Skeletal muscle tissue (tissue), 4 donors: Measurements from ENCODE around the gene DLL3. TPM values are rescaled to one million over a fixed set of nuclear protein-coding genes. Genes with fewer than 3 reads are reported as not detected.
"Not testable (repeated sequence)": the region's sequence is repeated elsewhere in the genome, so short reads cannot be mapped to it uniquely, and the experiment has no call there.

ENCODE experiments used
- H3K27ac ChIP-seq: one replicate; pipeline ENCODE4 v1.7.0; 2013; ENCODE audit warnings: mild to moderate bottlenecking, low read depth, low read length, inconsistent platforms
- H3K27me3 ChIP-seq, 3 donors: one replicate each; pipeline ENCODE4 v1.7.0; 2013; ENCODE audit warnings: low read length in 3 of 3; ENCODE audit not compliant: control insufficient read depth in 3 of 3, insufficient read depth in 3 of 3
- H3K36me3 ChIP-seq, 3 donors: one replicate each; pipeline ENCODE4 v1.7.0; 2013; ENCODE audit warnings: low read length in 3 of 3; ENCODE audit not compliant: control insufficient read depth in 3 of 3, insufficient read depth in 3 of 3
- H3K4me1 ChIP-seq, 3 donors: one replicate each; pipeline ENCODE4 v1.7.0; 2013; ENCODE audit warnings: low read length in 3 of 3, mild to moderate bottlenecking in 3 of 3; ENCODE audit not compliant: control insufficient read depth in 3 of 3, insufficient read depth in 3 of 3
- H3K4me3 ChIP-seq, 3 donors: one replicate each; pipeline ENCODE4 v1.7.0; 2013; ENCODE audit warnings: low read length in 3 of 3
- H3K9ac ChIP-seq, 3 donors: one replicate each; pipeline ENCODE4 v1.7.0; 2013; ENCODE audit warnings: low read length in 3 of 3, mild to moderate bottlenecking in 3 of 3, moderate library complexity in 2 of 3, low read depth in 1 of 3
- H3K9me3 ChIP-seq, 3 donors: one replicate each; pipeline ENCODE4 v1.7.0; 2013; ENCODE audit warnings: low read length in 3 of 3; ENCODE audit not compliant: control insufficient read depth in 3 of 3
- total RNA-seq: library from RNA; depleted of rRNA; stranded (reverse); fragments of >200 nt; gene quantifications from one replicate; pipeline ENCODE4 v1.2.3, GENCODE V29; 2014
- donor health status: Osteomylitis.

Gene DLL3
- total RNA-seq, 1 donor from 2014 or later, result not detected

GRCh38 chr19:39471756-39472536 is 26.8 kb upstream of the DLL3 start:
- no peak overlapping the region for H3K9ac ChIP-seq
- no peak overlapping the region for H3K27ac ChIP-seq
- peaks cover 87 to 90% (median 88%) of the 10 kb centered on the region in 3 donors for H3K36me3 ChIP-seq
- H3K4me1 ChIP-seq, result peaks cover 0 to 4% (median 0%) of the 10 kb centered on the region in 3 donors
- no peak overlapping the region for H3K4me3 ChIP-seq
- no peaks in the 10 kb centered on the region for H3K27me3 ChIP-seq
- H3K9me3 ChIP-seq, result no peaks in the 10 kb centered on the region

DNA sequence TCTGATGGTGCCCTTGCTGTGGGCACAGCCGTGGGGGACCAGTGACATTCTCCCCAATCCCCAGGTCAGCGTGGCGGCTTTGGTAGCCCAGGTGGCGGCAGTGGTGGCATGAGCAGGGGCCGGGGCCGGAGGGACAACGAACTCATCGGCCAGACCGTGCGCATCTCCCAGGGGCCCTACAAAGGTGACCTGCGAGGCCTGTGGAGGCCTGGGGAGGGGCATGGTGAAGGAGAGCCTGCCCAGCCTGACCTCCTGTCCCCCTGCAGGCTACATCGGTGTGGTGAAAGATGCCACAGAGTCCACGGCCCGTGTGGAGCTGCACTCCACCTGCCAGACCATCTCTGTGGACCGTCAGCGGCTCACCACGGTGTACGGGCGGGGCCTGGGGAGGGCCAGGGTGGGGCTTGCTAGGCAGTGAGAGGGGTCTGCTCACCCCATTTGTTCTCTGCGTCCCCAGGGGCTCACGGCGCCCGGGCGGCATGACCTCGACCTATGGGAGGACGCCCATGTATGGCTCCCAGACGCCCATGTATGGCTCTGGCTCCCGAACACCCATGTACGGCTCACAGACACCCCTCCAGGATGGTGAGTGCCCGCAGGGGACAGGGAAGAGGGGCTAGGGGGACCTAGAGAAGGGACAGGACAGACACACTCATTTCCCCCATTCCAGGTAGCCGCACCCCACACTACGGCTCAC is 25.9 kb upstream of the DLL3 start:
- Histone ChIP-seq H3K27me3 (no peaks in the 10 kb centered on the region), H3K9ac (no peak overlapping the region), H3K4me3 (no peak overlapping the region), H3K9me3 (no peaks in the 10 kb centered on the region), H3K4me1 (peaks cover 0 to 4% (median 0%) of the 10 kb centered on the region in 3 donors), H3K27ac (no peak overlapping the region), H3K36me3 (peaks cover 80 to 83% (median 81%) of the 10 kb centered on the region in 3 donors)

DNA sequence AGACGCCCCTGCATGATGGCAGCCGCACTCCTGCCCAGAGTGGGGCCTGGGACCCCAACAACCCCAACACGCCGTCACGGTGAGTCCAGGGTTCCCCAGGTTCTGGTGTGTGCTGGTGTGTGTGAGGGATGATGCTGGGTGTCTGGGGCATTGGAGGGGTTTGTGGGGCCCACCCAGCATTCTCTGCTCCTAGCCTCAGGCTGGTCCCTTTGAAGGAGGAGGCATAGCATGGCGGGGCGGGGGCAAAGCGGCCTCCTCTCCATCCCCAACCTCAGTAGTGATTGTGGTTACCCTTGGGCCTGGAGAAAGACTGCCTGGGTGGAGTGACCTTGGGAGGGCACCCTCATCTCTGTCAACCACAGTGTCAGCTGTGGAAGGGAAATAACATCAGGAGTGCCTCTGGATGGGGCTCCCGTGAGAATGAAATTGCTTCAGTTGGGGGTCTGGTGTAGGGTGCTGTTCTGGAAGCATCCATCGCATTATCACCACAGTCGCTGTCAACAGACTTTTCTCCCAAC is 25.2 kb upstream of the DLL3 start:
- Histone ChIP-seq H3K36me3 (peaks cover 74 to 77% (median 75%) of the 10 kb centered on the region in 3 donors), H3K4me1 (peaks cover 0 to 4% (median 0%) of the 10 kb centered on the region in 3 donors), H3K27me3 (no peaks in the 10 kb centered on the region), H3K9me3 (no peaks in the 10 kb centered on the region), H3K27ac (no peak overlapping the region), H3K9ac (no peak overlapping the region), H3K4me3 (no peak overlapping the region)

DNA sequence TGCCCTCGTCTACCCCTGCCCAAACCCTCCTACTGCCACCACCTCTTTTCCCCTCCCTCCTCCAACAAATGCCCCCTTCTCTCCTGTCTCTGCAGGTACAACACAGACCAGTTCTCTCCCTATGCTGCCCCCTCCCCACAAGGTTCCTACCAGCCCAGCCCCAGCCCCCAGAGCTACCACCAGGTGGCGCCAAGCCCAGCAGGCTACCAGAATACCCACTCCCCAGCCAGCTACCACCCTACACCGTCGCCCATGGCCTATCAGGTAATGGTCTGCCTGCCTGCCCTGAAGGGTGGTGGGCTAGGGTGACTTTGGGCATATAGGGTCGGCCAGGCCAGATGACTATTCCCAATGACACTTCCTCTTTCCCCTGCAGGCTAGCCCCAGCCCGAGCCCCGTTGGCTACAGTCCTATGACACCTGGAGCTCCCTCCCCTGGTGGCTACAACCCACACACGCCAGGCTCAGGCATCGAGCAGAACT is 24.6 kb upstream of the DLL3 start:
- Histone ChIP-seq H3K4me1 (peaks cover 0 to 4% (median 0%) of the 10 kb centered on the region in 3 donors), H3K9me3 (no peaks in the 10 kb centered on the region), H3K27me3 (no peaks in the 10 kb centered on the region), H3K36me3 (peaks cover 67 to 70% (median 68%) of the 10 kb centered on the region in 3 donors), H3K4me3 (no peak overlapping the region), H3K9ac (peak overlapping the region in 1 of 3 donors; percentile 16), H3K27ac (no peak overlapping the region)

- H3K9ac ChIP-seq, result no peak overlapping the region
- no peaks in the 10 kb centered on the region for H3K27me3 ChIP-seq
- no peaks in the 10 kb centered on the region for H3K9me3 ChIP-seq
- no peak overlapping the region for H3K4me3 ChIP-seq
- peaks cover 52 to 55% (median 52%) of the 10 kb centered on the region in 3 donors for H3K36me3 ChIP-seq
- no peak overlapping the region for H3K27ac ChIP-seq
- peaks cover 0 to 8% (median 4%) of the 10 kb centered on the region in 3 donors for H3K4me1 ChIP-seq
These were observed 23.0 kb upstream of the DLL3 start for GRCh38 chr19:39475748-39476147.

DNA sequence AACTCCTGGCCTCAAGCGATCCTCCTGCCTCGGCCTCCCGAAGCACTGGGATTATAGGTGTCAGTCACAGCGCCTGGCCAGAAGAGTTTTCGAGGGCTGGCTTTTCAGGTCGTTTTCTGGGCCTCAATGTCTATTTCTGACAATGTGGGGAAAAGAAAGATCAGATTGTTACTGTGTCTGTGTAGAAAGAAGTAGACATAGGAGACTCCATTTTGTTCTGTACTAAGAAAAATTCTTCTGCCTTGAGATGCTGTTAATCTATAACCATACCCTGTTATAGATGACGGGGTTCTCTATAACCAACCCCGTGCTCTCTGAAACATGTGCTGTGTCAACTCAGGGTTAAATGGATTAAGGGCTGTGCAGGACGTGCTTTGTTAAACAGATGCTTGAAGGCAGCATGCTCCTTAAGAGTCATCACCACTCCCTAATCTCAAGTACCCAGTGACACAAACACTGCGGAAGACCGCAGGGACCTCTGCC is 19.4 kb upstream of the DLL3 start:
- H3K9ac ChIP-seq, H3K9me3 ChIP-seq, H3K4me3 ChIP-seq, H3K27ac ChIP-seq, H3K27me3 ChIP-seq: not testable (repeated sequence)
- Histone ChIP-seq H3K4me1 (peaks cover 11 to 22% (median 18%) of the 10 kb centered on the region in 3 donors), H3K36me3 (peaks cover 18 to 25% (median 24%) of the 10 kb centered on the region in 3 donors)

DNA sequence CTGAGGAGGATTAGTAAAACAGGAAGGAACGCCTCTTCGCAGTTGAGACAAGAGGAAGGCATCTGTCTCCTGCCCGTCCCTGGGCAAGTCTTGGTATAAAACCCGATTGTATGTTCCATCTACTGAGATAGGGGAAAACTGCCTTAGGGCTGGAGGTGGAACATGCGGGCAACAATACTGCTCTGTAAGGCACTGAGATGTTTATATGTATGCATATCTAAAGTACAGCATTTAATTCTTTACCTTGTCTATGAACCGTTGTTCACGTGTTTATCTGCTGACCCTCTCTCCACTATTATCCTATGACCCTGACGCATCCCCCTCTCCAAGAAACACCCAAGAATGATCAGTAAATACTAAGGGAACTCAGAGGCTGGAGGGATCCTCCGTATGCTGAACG is 18.8 kb upstream of the DLL3 start:
- H3K9ac ChIP-seq, result peak overlapping the region; percentile 93 to 97 (median 94)
- H3K27ac ChIP-seq, result peak overlapping the region; percentile 88
- no peaks in the 10 kb centered on the region for H3K9me3 ChIP-seq
- H3K4me3 ChIP-seq, result peak overlapping the region; percentile 90 to 99 (median 99)
- H3K36me3 ChIP-seq, result peaks cover 13 to 20% (median 19%) of the 10 kb centered on the region in 3 donors
- no peaks in the 10 kb centered on the region for H3K27me3 ChIP-seq
- H3K4me1 ChIP-seq, result peaks cover 11 to 22% (median 18%) of the 10 kb centered on the region in 3 donors

DNA sequence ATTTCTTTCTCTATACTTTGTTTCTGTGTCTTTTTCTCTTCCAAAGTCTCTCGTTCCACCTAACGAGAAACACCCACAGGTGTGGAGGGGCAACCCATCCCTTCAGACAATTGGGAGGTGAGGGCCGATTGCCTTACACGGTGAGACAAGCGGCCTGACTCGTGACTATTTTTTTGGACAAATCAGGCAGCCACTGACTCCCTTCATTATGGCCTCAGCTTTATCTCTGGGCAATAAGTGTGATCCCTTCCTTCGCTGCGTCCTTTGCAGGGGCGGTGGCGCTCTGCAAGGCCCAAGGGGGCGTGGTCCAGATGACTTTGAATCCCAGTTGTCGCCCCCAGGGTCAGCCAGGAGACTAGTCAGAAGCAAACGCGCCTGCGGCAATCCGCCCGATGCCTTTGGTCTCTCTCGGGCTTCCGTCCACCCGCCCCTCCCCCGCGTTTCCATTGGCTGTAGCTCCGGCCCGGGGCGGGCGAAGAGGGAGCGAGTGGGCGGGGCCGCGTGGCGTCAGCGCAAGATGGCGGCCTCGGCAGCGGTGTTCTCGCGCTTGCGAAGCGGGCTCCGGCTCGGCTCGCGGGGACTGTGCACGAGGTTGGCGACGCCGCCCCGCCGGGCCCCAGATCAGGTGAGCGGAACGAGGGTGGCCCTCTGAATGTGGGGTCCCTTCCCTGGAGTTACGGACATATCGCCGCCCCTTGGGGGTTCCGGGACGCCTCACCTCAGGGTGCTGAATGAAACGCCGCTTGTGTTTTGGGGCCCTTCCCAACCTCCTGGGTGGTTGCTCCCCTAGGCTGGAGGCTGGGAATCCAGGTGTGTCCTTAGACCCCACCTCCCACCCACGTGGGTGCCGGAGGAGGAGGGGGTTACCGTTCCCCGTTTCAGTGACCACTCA is 18.2 kb upstream of the DLL3 start, which contains the start of gene TIMM50:
Gene TIMM50, plus strand, starts transcription at position 502 of the 892 bp plus-strand sequence. Its CDS starts 16 bp downstream, at position 518.
- Histone ChIP-seq H3K9ac (peak within 1 kb of the TSS; percentile 93 to 99 (median 97)), H3K27ac (peak within 1 kb of the TSS; percentile 88), H3K27me3 (no peaks in the 10 kb centered on the region), H3K36me3 (peaks cover 11 to 19% (median 17%) of the 10 kb centered on the region in 3 donors), H3K4me1 (peaks cover 11 to 22% (median 18%) of the 10 kb centered on the region in 3 donors), H3K9me3 (no peaks in the 10 kb centered on the region), H3K4me3 (peak within 1 kb of the TSS; percentile 99 to 100 (median 99))

DNA sequence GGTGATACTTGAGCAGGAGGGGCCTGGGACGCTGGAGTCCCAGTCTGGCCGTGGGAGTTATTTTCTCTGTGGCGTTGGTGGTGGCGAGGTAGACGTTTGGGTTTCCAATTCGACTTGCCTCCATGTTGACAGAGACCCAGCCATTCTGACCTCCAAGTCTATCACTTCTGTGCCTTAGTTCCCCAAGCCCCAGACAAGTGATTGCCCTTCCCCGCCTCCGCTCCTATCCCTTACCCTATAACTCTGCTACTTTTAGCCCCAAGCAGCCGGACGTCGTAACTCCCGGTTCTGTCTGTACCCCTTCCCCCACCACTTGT is 17.6 kb upstream of the DLL3 start:
- Histone ChIP-seq H3K36me3 (peaks cover 11 to 19% (median 17%) of the 10 kb centered on the region in 3 donors), H3K27ac (peak overlapping the region; percentile 88), H3K9ac (peak overlapping the region; percentile 93 to 99 (median 97)), H3K27me3 (no peaks in the 10 kb centered on the region), H3K4me1 (peaks cover 11 to 22% (median 14%) of the 10 kb centered on the region in 3 donors), H3K4me3 (peak overlapping the region; percentile 99 to 100 (median 99)), H3K9me3 (no peaks in the 10 kb centered on the region)
